GM23338 (cell line): Measurements from ENCODE around the gene ALPG. TPM values are rescaled to one million over a fixed set of nuclear protein-coding genes. Genes with fewer than 3 reads are reported as not detected.

Experiments
- polyA plus RNA-seq: library from polyadenylated mRNA; unstranded; fragments of >200 nt; fragmentation: Nextera tagmentation; extraction: Ambion mirVana; gene quantifications from 2 replicates; pipeline ENCODE4 v1.2.1, GENCODE V29; 2016
- small RNA-seq: library from RNA; depleted of rRNA; stranded (forward); fragments of <200 nt; gene quantifications from one replicate; pipeline ENCODE3, GENCODE V24; 2014; ENCODE audit warnings: low replicate concordance
- total RNA-seq: library from RNA; depleted of rRNA; stranded (reverse); fragments of >200 nt; shearing (Covaris generic); gene quantifications from 2 replicates; pipeline ENCODE4 v1.2.3, GENCODE V29; 2014; rRNA removed

The ALPG gene
- total and polyA plus RNA-seq, 2 experiments from 2014 or later: 0.89 to 2.5 TPM

Small RNAs within 50 kb of the gene (small RNA-seq; reads per million reads assigned to genes)
- not detected for gene AC068134.4

Other genes starting within 250 kb of the ALPG start
- gene ALPP, start 28.1 kb upstream of the ALPG start, total RNA-seq: 0.28 and 0.31 TPM in 2 replicates
- gene ALPP, start 28.1 kb upstream of the ALPG start, polyA plus RNA-seq: 0.07 TPM in 1 of 2 replicates, not detected in the other
- not detected in 2 replicates for gene ALPI, start 49.3 kb downstream of the ALPG start, total RNA-seq
- gene ALPI, start 49.3 kb downstream of the ALPG start, polyA plus RNA-seq: not detected in 2 replicates
- 17.5 and 18.0 TPM in 2 replicates for gene ECEL1, start 81.0 kb downstream of the ALPG start, total RNA-seq
- 6.7 and 9.3 TPM in 2 replicates for gene ECEL1, start 81.0 kb downstream of the ALPG start, polyA plus RNA-seq
- gene PRSS56, start 113.5 kb downstream of the ALPG start, total RNA-seq: 0.31 TPM in 1 of 2 replicates, not detected in the other
- gene PRSS56, start 113.5 kb downstream of the ALPG start, polyA plus RNA-seq: 0.27 TPM in 1 of 2 replicates, not detected in the other
- gene CHRND, start 119.3 kb downstream of the ALPG start, total RNA-seq: 0.10 TPM in 1 of 2 replicates, not detected in the other
- gene CHRND, start 119.3 kb downstream of the ALPG start, polyA plus RNA-seq: 0.11 TPM in 1 of 2 replicates, not detected in the other
- not detected in 2 replicates for gene CHRNG, start 132.8 kb downstream of the ALPG start, total RNA-seq
- not detected in 2 replicates for gene CHRNG, start 132.8 kb downstream of the ALPG start, polyA plus RNA-seq
- 6.1 and 7.6 TPM in 2 replicates for gene TIGD1, start 143.7 kb downstream of the ALPG start, total RNA-seq
- gene TIGD1, start 143.7 kb downstream of the ALPG start, polyA plus RNA-seq: 6.6 and 9.3 TPM in 2 replicates
- gene EIF4E2, start 143.8 kb downstream of the ALPG start, total RNA-seq: 59.2 and 68.1 TPM in 2 replicates
- 148 and 152 TPM in 2 replicates for gene EIF4E2, start 143.8 kb downstream of the ALPG start, polyA plus RNA-seq
- 3.4 and 7.0 TPM in 2 replicates for gene EFHD1, start 226.8 kb downstream of the ALPG start, total RNA-seq
- 6.2 and 6.4 TPM in 2 replicates for gene EFHD1, start 226.8 kb downstream of the ALPG start, polyA plus RNA-seq